ENCODE data around the gene UBXN7.
A peak's percentile ranks its signal among the peaks of the same experiment; 100 is the strongest.

The UBXN7 gene

GRCh38 chr3:196334982-196335381 is 97.2 kb downstream of the UBXN7 start (continued):
- TF ChIP-seq WT1 (tag by site-specific recombination; IDR thresholded peaks at IDR 0.05) (no peak), ZNF837 (tag by site-specific recombination; IDR thresholded peaks at IDR 0.05) (no peak), ATF2 (tag by site-specific recombination; IDR thresholded peaks at IDR 0.05; ENCODE audit: low read depth) (no peak), ZNF391 (tag by site-specific recombination; IDR thresholded peaks at IDR 0.05; ENCODE audit: borderline replicate concordance, low read depth) (no peak), MEIS1 (CRISPR knock-in tag; IDR thresholded peaks at IDR 0.05; ENCODE audit: borderline replicate concordance) (no peak)

- no peak for TF ChIP-seq ZNF473 (tag by site-specific recombination; IDR thresholded peaks at IDR 0.05)
- TF ChIP-seq YY1 (tag by site-specific recombination; IDR thresholded peaks at IDR 0.05), result no peak
- TF ChIP-seq ZNF19 (tag by site-specific recombination; IDR thresholded peaks at IDR 0.05; ENCODE audit: low read depth), result no peak
- TF ChIP-seq ZNF138 (tag by site-specific recombination; IDR thresholded peaks at IDR 0.05; ENCODE audit: borderline replicate concordance), result no peak
- no peak for TF ChIP-seq ZBTB20 (tag by site-specific recombination; IDR thresholded peaks at IDR 0.05)
- TF ChIP-seq ZNF48 (tag by site-specific recombination; IDR thresholded peaks at IDR 0.05), result no peak
- TF ChIP-seq HIC1 (tag by site-specific recombination; IDR thresholded peaks at IDR 0.05), result no peak
- TF ChIP-seq ZNF626 (tag by site-specific recombination; IDR thresholded peaks at IDR 0.05), result no peak
- TF ChIP-seq ZNF670 (tag by site-specific recombination; IDR thresholded peaks at IDR 0.05; ENCODE audit: low read depth), result no peak
- TF ChIP-seq ZNF221 (tag by site-specific recombination; IDR thresholded peaks at IDR 0.05; ENCODE audit: borderline replicate concordance), result no peak
- no peak for TF ChIP-seq ZNF391 (tag by site-specific recombination; IDR thresholded peaks at IDR 0.05; ENCODE audit: borderline replicate concordance, low read depth)
- no peak for TF ChIP-seq ZNF132 (tag by site-specific recombination; IDR thresholded peaks at IDR 0.05; ENCODE audit: borderline replicate concordance)
- TF ChIP-seq ZNF777 (tag by site-specific recombination; IDR thresholded peaks at IDR 0.05; ENCODE audit: borderline replicate concordance), result no peak
- no peak for TF ChIP-seq ZNF114 (tag by site-specific recombination; IDR thresholded peaks at IDR 0.05)
- TF ChIP-seq ZNF266 (tag by site-specific recombination; IDR thresholded peaks at IDR 0.05; ENCODE audit: low read depth), result no peak
- no peak for TF ChIP-seq MYNN (tag by site-specific recombination; IDR thresholded peaks at IDR 0.05; ENCODE audit: borderline replicate concordance)
- no peak for TF ChIP-seq IKZF3 (tag by site-specific recombination; IDR thresholded peaks at IDR 0.05)
- TF ChIP-seq HOXC10 (CRISPR knock-in tag; IDR thresholded peaks at IDR 0.05), result no peak
- H3K27ac ChIP-seq (ENCODE audit: extremely low read depth, low read depth, low read length), result no peak overlapping the region
- H3K4me1 ChIP-seq (ENCODE audit: control insufficient read depth, insufficient read depth, low read length), result no peaks in the 10 kb centered on the region
- CTCF ChIA-PET, result no interaction called here
- H3K4me3 ChIP-seq (ENCODE audit: low read depth, low read length), result no peak overlapping the region
- no peaks in the 10 kb centered on the region for H3K9me3 ChIP-seq (ENCODE audit: control insufficient read depth, insufficient read depth, low read depth, low read length)
- H3K36me3 ChIP-seq (ENCODE audit: control insufficient read depth in 2 of 2, insufficient read depth in 1 of 2, low read length in 2 of 2), result no peaks in the 10 kb centered on the region
- POLR2A ChIA-PET, result no interaction called here
These were observed 100.1 kb downstream of the UBXN7 start for GRCh38 chr3:196332168-196332567.

GRCh38 chr3:196327405-196327804 is 104.8 kb downstream of the UBXN7 start:
- H3K27ac ChIP-seq (ENCODE audit: extremely low read depth, low read depth, low read length), result no peak overlapping the region
- ChIA-PET CTCF (no interaction called here), POLR2A (no interaction called here)

More at GRCh38 chr3:196327405-196327804, 104.8 kb downstream of the UBXN7 start:
- no peaks in the 10 kb centered on the region for H3K9me3 ChIP-seq (ENCODE audit: control insufficient read depth, insufficient read depth, low read depth, low read length)
- no peak overlapping the region for H3K4me3 ChIP-seq (ENCODE audit: low read depth, low read length)
- H3K4me1 ChIP-seq (ENCODE audit: control insufficient read depth, insufficient read depth, low read length), result no peaks in the 10 kb centered on the region
- TF ChIP-seq ZNF2 (tag by site-specific recombination; IDR thresholded peaks at IDR 0.05), result no peak
- TF ChIP-seq SCRT2 (tag by site-specific recombination; IDR thresholded peaks at IDR 0.05), result peak; percentile 72
- no peaks in the 10 kb centered on the region for H3K36me3 ChIP-seq (ENCODE audit: control insufficient read depth in 2 of 2, insufficient read depth in 1 of 2, low read length in 2 of 2)

Measured in HEK293 (cell line).